K562 (cell line): Measurements from ENCODE around the gene SAMD8. TPM values are rescaled to one million over a fixed set of nuclear protein-coding genes. Genes with fewer than 3 reads are reported as not detected.

Experiments used
- ARNT ChIP-seq, 2 experiments: fragments of 450-650 bp; IDR thresholded peaks; 2 replicates each; pipeline ENCODE4 v1.6.1; 2016; ENCODE audit warnings: mild to moderate bottlenecking in 1 of 2
- ASH1L ChIP-seq: fragments of 450-650 bp; IDR thresholded peaks from 2 replicates; pipeline ENCODE4 v1.6.1; 2018; ENCODE audit warnings: borderline replicate concordance, mild to moderate bottlenecking, low read depth; ENCODE audit not compliant: partially characterized antibody
- CHCHD3 ChIP-seq: fragments of 250-450 bp; sonication (Bioruptor Pico); IDR thresholded peaks from 2 replicates; pipeline ENCODE4 v2.1.2; 2022; ENCODE audit warnings: mild to moderate bottlenecking
- CHD7 ChIP-seq: fragments of 200-600 bp; sonication (generic); IDR thresholded peaks from one replicate; pipeline ENCODE4 v1.6.1; 2012; ENCODE audit warnings: mild to moderate bottlenecking, low read depth, low read length, inconsistent platforms
- HDAC6 ChIP-seq: IDR thresholded peaks from 2 replicates; pipeline ENCODE4 v1.6.1; 2012; ENCODE audit warnings: low read depth, mild to moderate bottlenecking, control low read depth, inconsistent platforms, low read length, moderate library complexity
- JUNB ChIP-seq: fragments of 450-650 bp; formaldehyde crosslinking; conservative IDR thresholded peaks from 2 replicates; pipeline ENCODE4 v1.4.0; 2020; ENCODE audit warnings: mild to moderate bottlenecking
- JUND ChIP-seq, 2 experiments: IDR thresholded peaks; 2 replicates in 1 of 2; 3 replicates in 1 of 2; pipeline ENCODE4 v1.6.1; 2011; ENCODE audit warnings: borderline replicate concordance in 2 of 2, low read depth in 2 of 2, low read length in 2 of 2, improper control_type of control experiment in 1 of 2, missing biosample characterization in 1 of 2, missing genetic modification characterization in 1 of 2, missing genetic modification reagents in 1 of 2
- KDM1A ChIP-seq, 2 experiments: fragments of 450-650 bp; IDR thresholded peaks; 2 replicates each; pipeline ENCODE4 v1.6.1; 2016; ENCODE audit warnings: mild to moderate bottlenecking in 2 of 2
- MEF2D ChIP-seq: conservative IDR thresholded peaks from 2 replicates; pipeline ENCODE4 v1.6.1; 2016; ENCODE audit warnings: low read depth, missing genetic modification characterization, missing compliant biosample characterization
- NRF1 ChIP-seq, 2 experiments: fragments of 450-650 bp; IDR thresholded peaks in 1 of 2; conservative IDR thresholded peaks in 1 of 2; 2 replicates each; pipeline ENCODE4 v1.6.1; 2014; ENCODE audit warnings: mild to moderate bottlenecking in 2 of 2
- POLR2H ChIP-seq: IDR thresholded peaks from 2 replicates; pipeline ENCODE4 v1.6.1; 2016; ENCODE audit warnings: missing genetic modification characterization, low read depth, mild to moderate bottlenecking, control low read depth, missing compliant biosample characterization, moderate library complexity
- STAT5B ChIP-seq: fragments of 250-450 bp; sonication (Bioruptor Pico); IDR thresholded peaks from 2 replicates; pipeline ENCODE4 v1.8.0; 2021; ENCODE audit warnings: mild to moderate bottlenecking, inconsistent platforms
- THRB ChIP-seq: fragments of 450-650 bp; formaldehyde crosslinking; conservative IDR thresholded peaks from 2 replicates; pipeline ENCODE4 v1.4.0; 2022; ENCODE audit warnings: mild to moderate bottlenecking, missing genetic modification characterization
- ZBTB8A ChIP-seq: fragments of 450-650 bp; IDR thresholded peaks from 2 replicates; pipeline ENCODE4 v1.6.1; 2018; ENCODE audit warnings: mild to moderate bottlenecking, moderate library complexity; ENCODE audit not compliant: partially characterized antibody
- polyA plus RNA-seq, 8 experiments: library from polyadenylated mRNA; depleted of rRNA in 4 of 8; stranded (reverse) in 5 of 8; unstranded in 3 of 8; fragments of >200 nt; fragmentation: Nextera tagmentation in 2 of 8; fragmentation: Illumina TruSeq in 1 of 8; extraction: Ambion mirVana in 2 of 8; extraction: Trizol in 1 of 8; gene quantifications; 2 replicates each; pipeline versions ENCODE4 v1.2.1 to v1.2.3, GENCODE V29; 2011 to 2014; ENCODE audit warnings: inconsistent platforms in 1 of 8, missing spikeins in 1 of 8
- total RNA-seq, 7 experiments: library from RNA; depleted of rRNA in 6 of 7; stranded (reverse); fragments of >200 nt in 6 of 7; fragmentation: Illumina TruSeq in 2 of 7; extraction: Trizol in 2 of 7; gene quantifications; 2 replicates each; pipeline versions ENCODE4 v1.2.1 to v1.2.3, GENCODE V29; 2011 to 2021; ENCODE audit warnings: low replicate concordance in 1 of 7

The SAMD8 gene
- total and polyA plus RNA-seq, 9 of the 15 experiments (the other 6 are each of a cell fraction or from before 2014, with no cell fraction given): 2.7 to 16.1 (median 6.2) TPM

- TF ChIP-seq THRB (CRISPR knock-in tag) (peak; percentile 93), ZBTB8A (no peak), ARNT (IDR thresholded peaks at IDR 0.05) (0 out of 4 replicates have a peak, but pooled peaks of 1 of the 2 experiments have one; percentile 8), KDM1A (IDR thresholded peaks at IDR 0.05) (no peak), JUNB (CRISPR knock-in tag) (no peak; the same call in 1 of the 2 replicates), CHCHD3 (CRISPR knock-in tag) (peak; percentile 38; the same call in 1 of the 2 replicates), ASH1L (no peak), CHD7 (no peak), STAT5B (CRISPR knock-in tag) (no peak), JUND (IDR thresholded peaks at IDR 0.05; ENCODE audit: borderline replicate concordance, low read depth, low read length) (peak; percentile 61), JUND (tag; IDR thresholded peaks at IDR 0.05; ENCODE audit: borderline replicate concordance, low read depth, low read length) (no peak; the same call in 2 of the 3 replicates), NRF1 (conservative IDR thresholded peaks at IDR 0.05 in 1 of 2, IDR thresholded peaks at IDR 0.05 in 1 of 2) (peak; percentile 93 to 94), POLR2H (peak; percentile 68; the same call in 1 of the 2 replicates), MEF2D (no peak), HDAC6 (0 out of 2 replicates have a peak, but pooled peaks have one; percentile 36)
These were observed 99.0 kb downstream of the SAMD8 start, which contains the start of gene VDAC2 (continued) for GRCh38 chr10:75210282-75211006.
